Stimulated activated CD4-positive, alpha-beta T cell treated with anti-CD3 and anti-CD28 coated beads, Interleukin-1b, Interleukin-23, amount 100 ng/mL, for 48 hours (primary cell): ENCODE data around the gene HVCN1.

Experiments
- DNase-seq: peaks from one replicate; pipeline ENCODE4 v3.0.0-alpha.2; 2020

HVCN1 gene

GRCh38 chr12:110698171-110698902 is 9.4 kb upstream of the HVCN1 start:
- DNase-seq = peak; percentile 85

- DNase-seq = no peak
Measured at GRCh38 chr12:110697236-110697635, 8.3 kb upstream of the HVCN1 start.

- no peak for DNase-seq
Measured at GRCh38 chr12:110696283-110696682, 7.4 kb upstream of the HVCN1 start.

GRCh38 chr12:110694330-110694901 is 5.5 kb upstream of the HVCN1 start:
- DNase-seq = no peak

GRCh38 chr12:110693731-110694130 is 4.8 kb upstream of the HVCN1 start:
- no peak for DNase-seq

- DNase-seq = no peak
Measured at GRCh38 chr12:110690127-110690430, 1.2 kb upstream of the HVCN1 start.

GRCh38 chr12:110689281-110690126 is 589 bp upstream of the HVCN1 start:
- peak; percentile 36 for DNase-seq

GRCh38 chr12:110687396-110688169 is 1.3 kb downstream of the HVCN1 start:
- DNase-seq = no peak

GRCh38 chr12:110686294-110686903 is 2.5 kb downstream of the HVCN1 start:
- DNase-seq = no peak

GRCh38 chr12:110684312-110684836 is 4.5 kb downstream of the HVCN1 start:
- DNase-seq = no peak

- no peak for DNase-seq
Measured at GRCh38 chr12:110683888-110684287, 5.0 kb downstream of the HVCN1 start.

- DNase-seq = no peak
Measured at GRCh38 chr12:110680032-110680431, 8.9 kb downstream of the HVCN1 start.

- DNase-seq = no peak
Measured at GRCh38 chr12:110679201-110679600, 9.7 kb downstream of the HVCN1 start.

GRCh38 chr12:110677982-110678381 is 10.9 kb downstream of the HVCN1 start:
- no peak for DNase-seq

GRCh38 chr12:110677206-110677911 is 11.6 kb downstream of the HVCN1 start:
- no peak for DNase-seq

GRCh38 chr12:110676171-110676570 is 12.7 kb downstream of the HVCN1 start:
- no peak for DNase-seq

- no peak for DNase-seq
Measured at GRCh38 chr12:110670161-110670701, 18.7 kb downstream of the HVCN1 start.

GRCh38 chr12:110669193-110669502 is 19.8 kb downstream of the HVCN1 start:
- DNase-seq = no peak

- no peak for DNase-seq
Measured at GRCh38 chr12:110668480-110669192, 20.3 kb downstream of the HVCN1 start.

GRCh38 chr12:110667671-110668070 is 21.2 kb downstream of the HVCN1 start:
- no peak for DNase-seq

GRCh38 chr12:110666892-110667291 is 22.0 kb downstream of the HVCN1 start:
- no peak for DNase-seq
